NCI-H1092 treated with DMSO at 0.1 percent for 48 hours (cell line): ENCODE results near the gene REV3L.
"Not testable (repeated sequence)": the region's sequence is repeated elsewhere in the genome, so short reads cannot be mapped to it uniquely, and the experiment has no call there.

Experiments used
- DNase-seq: peaks from one replicate; lab custom pipeline; 2025; lab: John Stamatoyannopoulos, UW

The REV3L gene

GRCh38 chr6:111492499-111492898 lies 9.5 kb upstream of the REV3L start:
- DNase-seq: no peak

DNA sequence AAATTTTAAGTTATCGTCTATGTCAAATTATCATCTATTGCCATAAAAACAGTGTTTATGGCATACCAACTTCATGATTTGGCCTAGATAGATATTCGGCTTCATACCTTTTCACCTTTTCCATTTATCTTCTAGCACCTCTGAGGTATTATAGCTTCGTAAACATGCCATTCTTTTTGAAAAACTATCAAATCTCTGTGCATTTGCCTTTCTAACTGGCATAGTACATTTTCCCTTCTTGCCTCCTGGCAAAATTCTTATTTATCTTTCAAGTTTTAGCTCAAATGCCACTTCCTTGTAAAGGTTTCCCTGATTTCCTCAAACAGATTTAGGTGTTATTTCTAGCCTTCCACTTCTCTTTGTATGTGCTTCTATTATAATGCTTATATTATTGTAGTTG lies 7.0 kb upstream of the REV3L start:
- no peak for DNase-seq

DNA sequence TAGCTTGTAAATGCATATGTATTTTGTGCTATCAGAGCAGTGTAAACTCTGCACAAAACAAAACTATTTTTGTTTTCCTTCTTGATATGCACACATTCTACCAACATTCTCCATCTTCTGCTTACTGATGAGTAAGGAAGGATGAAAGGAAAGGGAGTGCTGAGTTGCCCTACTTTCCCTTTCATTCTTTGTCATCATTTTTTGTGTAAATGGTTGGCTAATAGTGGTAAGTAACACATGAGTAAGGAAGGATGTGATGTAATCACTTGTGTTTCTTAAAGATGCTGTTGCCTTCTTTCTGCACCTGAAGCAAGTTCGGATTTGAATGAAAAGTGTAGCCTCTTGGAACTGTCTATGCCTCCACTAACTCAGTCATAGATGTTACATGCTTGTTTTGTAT lies 4.6 kb upstream of the REV3L start:
- DNase-seq: no peak

DNA sequence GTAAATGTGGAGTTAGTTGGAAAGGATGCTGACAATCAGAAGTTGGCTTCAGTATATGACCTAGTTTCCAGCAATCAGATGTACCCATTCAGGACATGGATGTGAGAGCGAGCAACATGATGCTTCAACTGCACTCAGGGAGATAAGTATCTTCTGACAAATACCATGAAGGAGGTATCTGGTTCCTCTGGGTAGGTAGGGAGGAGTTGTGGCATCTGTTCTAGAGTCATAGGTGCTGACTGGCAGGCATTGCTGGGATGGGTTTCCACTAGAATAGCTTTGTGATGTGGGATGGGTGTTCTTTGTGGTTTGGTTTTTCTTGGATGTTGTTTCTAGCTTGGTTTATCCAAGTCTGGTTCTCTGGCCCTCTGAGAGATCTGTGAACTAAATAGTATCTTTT lies 3.9 kb upstream of the REV3L start:
- DNase-seq: no peak

DNA sequence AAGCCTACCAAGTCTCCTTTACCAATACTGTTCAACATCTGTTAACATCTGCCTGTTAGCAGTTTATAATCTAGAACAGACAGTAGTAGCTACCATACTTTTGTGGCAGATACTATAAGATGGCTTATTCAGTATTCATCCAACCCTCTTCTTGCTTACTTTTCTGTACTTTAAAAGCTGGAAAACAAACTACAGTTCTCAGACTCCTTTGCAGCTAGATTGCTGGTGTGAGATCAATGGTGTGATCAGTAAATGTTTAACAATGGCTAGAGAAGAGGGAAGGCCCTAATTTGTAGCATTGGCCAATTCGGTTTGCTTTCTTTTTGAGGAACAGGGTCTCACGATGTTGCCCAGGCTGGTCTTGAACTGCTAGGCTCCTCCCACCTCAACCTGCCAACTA lies 3.5 kb upstream of the REV3L start:
- DNase-seq: no peak

DNA sequence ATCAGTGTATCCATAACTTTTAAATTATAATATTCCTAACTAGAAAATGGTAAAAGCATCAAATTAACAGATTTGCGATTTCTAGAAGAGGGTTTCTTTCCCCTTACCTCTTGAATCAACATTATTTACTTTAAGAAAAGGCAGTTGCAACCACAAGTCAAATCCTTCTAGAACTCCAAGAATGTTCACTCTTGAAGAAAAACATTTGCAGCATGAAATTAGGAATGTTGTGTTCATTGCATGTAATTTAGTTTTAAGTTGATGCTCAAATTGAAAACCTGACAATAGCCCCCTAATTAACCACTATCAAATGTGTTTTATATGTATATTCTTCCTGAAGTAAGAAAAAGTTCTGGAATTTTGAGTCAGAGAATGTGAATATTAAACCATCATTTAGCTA lies 2.3 kb upstream of the REV3L start:
- no peak for DNase-seq

- DNase-seq: peak; percentile 60
These were observed 1.6 kb upstream of the REV3L start for GRCh38 chr6:111484633-111484930.

- peak; percentile 87 for DNase-seq
These were observed 966 bp upstream of the REV3L start for GRCh38 chr6:111483736-111484632.

- DNase-seq: peak; percentile 31
These were observed 645 bp downstream of the REV3L start for GRCh38 chr6:111482188-111482958.

DNA sequence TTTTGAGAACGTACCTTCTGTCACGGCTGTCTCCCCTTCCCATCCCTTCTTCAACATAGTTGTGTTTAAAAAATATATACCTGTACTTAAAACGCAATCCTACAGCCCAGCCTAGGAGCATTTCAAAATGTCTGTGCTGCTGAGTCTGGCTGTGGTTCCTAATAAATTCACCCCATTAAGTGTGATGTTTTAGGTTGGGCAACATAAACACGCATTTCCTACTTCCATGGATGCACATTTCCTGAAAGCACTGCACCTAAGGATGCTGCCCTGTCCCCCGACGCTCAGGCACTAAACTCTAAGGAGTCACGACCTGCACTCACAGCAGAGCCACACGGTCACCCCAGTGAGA lies 1.2 kb downstream of the REV3L start:
- DNase-seq: no peak

DNA sequence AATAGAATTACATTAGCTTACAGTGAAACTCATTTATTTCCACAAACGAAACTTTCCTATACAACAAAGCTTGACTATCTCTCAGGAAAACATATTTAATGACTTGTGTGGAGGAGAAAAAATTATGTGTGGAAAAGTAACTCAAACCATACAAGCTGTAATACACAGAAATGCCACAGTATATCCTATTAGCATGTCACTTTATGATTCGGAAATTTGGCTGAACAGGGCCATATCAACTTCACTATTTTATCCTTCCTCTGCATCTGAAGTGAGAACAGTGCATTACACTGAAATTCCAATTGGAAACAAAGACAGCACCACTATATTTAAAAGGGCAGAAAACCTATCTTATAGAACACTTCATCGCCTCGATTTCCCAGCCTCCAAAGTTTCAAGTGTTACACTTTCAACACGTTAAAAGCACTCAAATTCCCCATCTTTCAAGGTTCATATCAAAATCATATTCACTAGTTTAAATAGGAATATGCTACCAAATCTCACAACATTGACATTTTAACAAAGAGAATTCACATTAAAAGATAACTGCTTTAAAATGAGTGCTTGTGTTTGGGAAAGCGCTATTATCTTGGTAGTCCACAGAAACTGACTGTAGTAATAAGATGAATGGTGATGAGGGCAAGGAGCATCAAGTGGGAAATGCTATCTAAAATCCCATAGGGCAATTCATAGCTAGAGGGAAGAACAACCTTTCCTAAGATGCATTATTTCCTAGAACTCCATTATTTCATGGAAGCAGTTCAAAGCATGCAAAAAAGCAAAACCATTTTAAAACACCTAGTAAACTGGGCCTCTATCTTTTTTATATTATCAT lies 1.8 kb downstream of the REV3L start:
- DNase-seq: peak; percentile 31

DNA sequence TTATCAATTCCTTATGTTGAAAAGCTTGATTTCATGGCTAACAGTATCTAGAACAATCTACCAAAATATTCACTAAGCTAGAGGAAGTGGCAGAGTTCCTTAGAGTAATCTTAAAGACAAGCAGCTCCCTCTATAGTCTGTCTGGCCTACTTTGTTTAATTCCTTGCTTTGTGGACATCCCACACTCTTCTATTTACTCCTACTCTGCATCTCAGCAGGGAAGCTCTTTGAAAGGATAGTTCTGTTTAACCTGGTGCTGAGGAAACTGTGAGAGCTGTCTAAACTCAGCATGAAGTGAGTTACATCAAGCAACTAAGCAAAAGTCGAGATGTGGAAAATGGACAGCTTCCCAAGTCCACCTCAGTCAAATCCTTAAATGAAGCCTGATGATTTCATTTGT lies 4.3 kb downstream of the REV3L start:
- DNase-seq: peak; percentile 31

- DNase-seq: no peak
These were observed 4.9 kb downstream of the REV3L start for GRCh38 chr6:111478064-111478476.

GRCh38 chr6:111477481-111477938 lies 5.5 kb downstream of the REV3L start:
- no peak for DNase-seq

- DNase-seq: not testable (repeated sequence)
These were observed 7.0 kb downstream of the REV3L start for GRCh38 chr6:111476061-111476460.

GRCh38 chr6:111474771-111475170 lies 8.2 kb downstream of the REV3L start:
- no peak for DNase-seq

DNA sequence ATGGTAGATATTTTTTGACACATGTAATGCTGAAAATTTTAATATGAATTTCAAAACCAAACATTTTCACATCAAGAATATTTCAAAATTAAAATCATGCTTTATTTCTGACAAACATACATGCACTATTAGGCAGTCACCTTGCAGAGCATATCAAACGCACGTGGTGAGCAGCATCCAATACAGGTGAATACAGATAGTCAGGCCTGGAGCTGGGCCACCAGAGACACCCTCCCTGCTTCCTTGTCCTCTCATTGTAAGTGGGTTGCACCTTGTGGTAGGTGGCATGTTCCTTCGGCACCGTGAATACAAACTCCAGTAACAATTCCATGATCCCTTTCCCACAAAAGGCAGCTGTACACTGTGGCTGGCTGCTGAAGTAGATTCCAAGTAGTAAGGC lies 8.9 kb downstream of the REV3L start:
- no peak for DNase-seq

GRCh38 chr6:111472933-111473435 lies 10.0 kb downstream of the REV3L start:
- no peak for DNase-seq

- no peak for DNase-seq
These were observed 11.1 kb downstream of the REV3L start for GRCh38 chr6:111471958-111472357.

DNA sequence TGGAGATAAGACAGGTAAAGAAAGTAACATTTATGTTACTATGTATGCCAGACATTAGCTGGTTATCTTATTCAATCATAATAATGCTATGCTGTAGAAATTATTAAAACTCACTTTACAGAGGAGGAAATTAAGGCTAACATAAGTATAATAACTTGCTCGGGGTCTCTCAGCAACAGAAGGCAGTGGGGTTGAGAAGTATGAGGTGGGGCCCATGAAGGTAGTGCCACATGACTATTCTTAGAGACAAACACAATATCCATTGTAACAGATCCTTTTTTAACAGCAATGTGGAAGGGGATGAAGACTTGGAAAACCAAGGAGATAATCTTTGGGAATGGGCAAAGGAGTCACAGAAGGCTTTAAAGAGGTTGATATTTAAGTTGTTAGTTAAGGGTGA lies 11.5 kb downstream of the REV3L start:
- no peak for DNase-seq

DNA sequence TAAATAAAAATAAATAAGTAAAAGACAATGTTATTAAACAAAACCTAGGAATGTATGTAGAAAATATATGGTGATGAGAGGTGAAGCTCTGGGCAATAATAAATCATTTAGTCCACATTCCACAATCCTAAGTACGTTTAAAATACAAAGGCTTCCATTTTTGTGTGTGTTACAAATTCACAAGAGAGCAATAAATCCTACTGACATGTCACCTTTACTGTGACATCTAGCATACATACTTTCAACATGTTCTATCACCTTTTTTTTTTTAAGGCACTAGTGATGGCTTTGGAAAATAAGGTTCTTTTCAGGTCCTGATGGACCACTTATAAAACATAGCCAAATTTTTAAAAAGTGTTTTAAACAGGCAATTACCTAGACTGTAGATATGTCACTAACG lies 12.0 kb downstream of the REV3L start:
- no peak for DNase-seq

- no peak for DNase-seq
These were observed 13.5 kb downstream of the REV3L start for GRCh38 chr6:111469543-111469942.
